Brain pericyte (primary cell): ENCODE measurements around the gene INTS11.
"Not testable (repeated sequence)": the region's sequence is repeated elsewhere in the genome, so short reads cannot be mapped to it uniquely, and the experiment has no call there.

Experiments
- DNase-seq: peaks from one replicate; pipeline ENCODE4 v3.0.0-alpha.2; 2012; ENCODE audit warnings: low read depth, low spot score

Gene INTS11

DNA sequence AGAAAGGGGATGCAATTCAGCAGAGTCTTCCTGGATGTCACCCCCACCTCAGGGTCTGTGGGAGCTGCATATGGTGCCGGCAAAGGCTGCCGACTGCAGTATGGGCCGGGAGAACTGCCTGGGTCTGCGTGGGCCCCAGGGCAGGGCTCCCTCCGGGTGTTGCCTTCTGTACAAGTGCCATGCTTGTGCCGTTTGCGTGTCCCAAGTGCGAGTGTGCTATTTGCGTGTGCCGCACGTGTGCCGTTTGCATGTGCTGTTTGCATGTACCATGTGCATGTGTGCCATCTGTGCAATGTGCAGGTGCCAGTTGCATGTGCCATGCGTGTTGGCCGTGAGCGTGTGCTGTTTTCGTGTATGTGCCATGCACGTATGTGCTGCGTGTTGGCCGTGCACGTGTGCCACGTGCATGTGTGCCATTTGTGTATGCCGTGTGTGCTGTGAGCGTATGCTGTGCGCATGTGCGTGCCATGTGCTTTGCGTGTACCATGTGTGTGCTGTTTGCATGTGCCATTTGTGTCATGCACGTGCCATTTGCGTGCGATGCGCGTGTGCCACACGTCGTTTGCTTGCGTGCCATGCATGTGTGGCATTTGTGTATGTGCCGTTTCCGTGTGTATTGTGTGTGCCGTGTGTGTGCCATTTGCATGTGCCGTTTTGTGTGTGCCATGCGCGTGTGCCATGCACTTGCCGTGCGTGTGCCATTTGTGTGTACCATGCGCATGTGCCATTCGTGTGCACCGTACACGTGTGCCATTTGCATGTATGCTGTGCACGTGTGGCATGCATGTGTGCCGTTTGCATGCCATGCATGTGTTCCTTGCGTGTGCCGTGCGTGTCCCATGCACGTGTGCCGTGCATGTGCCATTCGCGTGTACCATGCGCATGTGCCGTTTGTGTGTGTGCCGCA lies 5.1 kb upstream of the INTS11 start:
- no peak for DNase-seq

DNA sequence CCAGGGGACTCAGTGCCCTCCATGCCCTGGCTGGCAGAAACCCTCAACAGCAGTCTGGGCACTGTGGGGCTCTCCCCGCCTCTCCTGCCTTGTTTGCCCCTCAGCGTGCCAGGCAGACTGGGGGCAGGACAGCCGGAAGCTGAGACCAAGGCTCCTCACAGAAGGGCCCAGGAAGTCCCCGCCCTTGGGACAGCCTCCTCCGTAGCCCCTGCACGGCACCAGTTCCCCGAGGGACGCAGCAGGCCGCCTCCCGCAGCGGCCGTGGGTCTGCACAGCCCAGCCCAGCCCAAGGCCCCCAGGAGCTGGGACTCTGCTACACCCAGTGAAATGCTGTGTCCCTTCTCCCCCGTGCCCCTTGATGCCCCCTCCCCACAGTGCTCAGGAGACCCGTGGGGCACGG lies 3.8 kb upstream of the INTS11 start:
- no peak for DNase-seq

DNA sequence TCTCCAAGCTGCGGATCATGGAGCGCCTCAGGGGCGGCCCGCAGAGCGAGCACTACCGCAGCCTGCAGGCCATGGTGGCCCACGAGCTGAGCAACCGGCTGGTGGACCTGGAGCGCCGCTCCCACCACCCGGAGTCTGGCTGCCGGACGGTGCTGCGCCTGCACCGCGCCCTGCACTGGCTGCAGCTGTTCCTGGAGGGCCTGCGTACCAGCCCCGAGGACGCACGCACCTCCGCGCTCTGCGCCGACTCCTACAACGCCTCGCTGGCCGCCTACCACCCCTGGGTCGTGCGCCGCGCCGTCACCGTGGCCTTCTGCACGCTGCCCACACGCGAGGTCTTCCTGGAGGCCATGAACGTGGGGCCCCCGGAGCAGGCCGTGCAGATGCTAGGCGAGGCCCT lies 2.8 kb upstream of the INTS11 start:
- DNase-seq = no peak

DNA sequence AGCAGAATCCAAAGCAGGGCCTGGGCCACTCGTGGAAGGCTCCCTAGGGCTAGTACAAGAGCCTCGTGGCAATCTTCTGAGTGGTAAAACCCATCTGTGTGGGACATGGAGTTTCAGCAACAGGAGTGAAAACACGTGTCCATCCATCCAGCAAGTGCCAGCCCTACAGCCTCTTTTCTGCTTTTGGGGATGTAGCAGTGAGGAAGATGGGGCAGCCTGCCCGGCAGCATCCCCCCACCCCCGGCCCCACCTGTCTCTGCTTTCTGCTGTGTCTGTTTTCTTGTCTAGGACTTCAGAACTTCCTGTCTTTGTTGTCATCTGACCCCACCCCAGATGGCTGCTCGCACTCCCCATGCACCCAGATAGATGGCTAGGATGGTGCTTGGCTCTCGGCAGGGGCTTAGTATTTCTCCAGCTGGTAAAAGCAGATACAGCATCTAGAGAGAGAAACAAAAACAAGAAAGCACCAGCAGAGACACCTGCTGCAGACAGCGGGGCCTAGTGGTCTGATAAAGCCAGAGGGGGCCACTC lies 1.7 kb upstream of the INTS11 start:
- no peak for DNase-seq

DNA sequence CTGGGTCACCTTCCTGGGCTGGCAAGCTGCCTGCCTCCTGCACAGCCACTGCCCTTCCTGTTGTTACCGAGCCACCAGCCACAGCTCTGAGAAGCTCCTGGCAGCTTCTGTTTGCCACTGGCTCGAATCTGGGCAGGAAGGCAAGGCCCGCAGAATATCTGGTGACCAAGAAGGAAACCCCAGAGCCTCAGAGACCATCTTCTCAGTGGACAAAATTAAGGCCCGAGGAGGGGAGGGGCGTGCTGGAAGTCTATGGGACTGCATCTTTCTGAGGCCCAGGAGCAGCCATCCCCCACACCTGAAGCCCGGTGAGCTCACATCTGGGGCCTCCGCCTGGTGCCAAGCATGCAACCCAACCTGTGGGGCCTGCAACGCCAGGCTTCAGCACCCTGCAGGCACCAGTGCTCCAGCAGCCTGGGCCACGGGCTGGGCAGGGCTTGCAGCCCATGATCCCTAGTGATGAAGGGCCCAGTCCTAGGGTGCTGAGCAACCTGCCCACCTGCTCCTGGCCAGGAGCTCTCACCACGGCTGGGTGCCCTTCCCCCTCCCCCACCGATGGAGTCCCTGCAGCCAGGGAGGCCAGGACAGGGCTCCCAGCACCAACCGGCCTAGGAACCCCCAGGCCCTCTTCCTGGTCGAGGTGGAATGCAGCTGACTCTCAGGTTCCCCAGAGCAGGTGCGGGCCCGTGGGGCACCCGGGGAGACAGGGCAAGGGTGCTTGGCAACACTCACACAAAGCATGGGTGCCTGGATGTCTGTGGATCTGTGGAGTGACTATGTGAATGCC lies 1.0 kb upstream of the INTS11 start:
- DNase-seq = no peak

DNA sequence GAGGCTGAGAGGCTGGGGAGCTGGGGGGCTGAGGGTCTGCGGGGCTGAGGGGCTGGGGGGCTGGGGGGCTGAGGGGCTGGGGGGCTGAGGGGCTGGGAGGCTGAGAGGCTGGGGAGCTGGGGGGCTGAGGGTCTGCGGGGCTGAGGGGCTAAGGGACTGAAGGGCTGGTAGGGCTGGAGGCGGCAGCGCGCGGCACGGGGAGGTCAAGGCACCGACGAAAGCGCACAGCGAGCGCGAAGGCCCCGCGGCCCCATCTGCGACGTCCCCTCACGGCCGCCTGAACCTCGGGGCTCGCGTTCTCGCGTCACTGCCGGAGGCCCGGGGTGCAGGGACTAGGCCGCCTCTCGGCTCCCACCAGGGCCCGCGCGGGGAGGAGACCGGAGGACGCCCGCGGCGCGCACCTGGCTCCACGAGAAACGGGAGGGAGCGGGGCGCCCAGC lies 356 bp downstream of the INTS11 start:
- no peak for DNase-seq

DNA sequence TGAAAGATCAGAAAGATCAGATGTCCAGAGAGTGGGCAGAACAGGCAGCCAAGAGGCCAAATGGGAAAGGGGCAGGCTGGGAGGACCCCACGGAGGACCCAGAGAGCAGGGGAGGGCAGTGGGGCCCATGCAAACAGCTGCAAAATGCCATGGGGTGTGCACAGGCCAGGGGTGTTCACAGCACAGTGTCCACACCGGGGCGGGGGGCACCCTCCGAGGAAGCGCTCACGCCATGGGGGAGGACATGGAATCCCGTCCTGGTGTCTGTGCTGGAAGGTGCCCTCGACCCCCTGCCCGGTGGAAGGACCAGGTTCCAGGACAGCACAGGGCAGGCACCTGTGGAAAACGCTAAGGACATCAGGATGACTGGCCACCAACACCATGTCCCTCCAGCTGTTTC lies 1.5 kb downstream of the INTS11 start:
- DNase-seq = no peak

DNA sequence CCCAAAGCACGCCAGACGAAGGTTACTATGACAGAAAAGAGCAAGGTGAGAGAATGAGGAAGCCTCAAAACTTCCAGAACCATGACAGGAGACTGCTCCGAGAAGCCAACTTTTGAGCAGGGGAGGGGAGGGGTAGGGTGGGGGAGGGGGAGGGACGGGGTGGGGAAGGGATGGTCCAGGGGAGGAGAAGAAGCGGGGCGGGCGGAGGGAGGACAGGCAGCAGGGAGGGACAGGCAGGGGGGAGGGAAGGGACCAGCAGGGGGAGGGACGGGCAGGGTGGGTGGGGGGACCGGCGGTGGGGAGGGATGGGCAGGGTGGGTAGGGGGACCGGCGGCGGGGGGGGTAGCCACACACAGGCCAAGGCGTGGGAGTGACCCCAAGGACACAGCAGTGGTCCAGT lies 2.0 kb downstream of the INTS11 start:
- no peak for DNase-seq

DNA sequence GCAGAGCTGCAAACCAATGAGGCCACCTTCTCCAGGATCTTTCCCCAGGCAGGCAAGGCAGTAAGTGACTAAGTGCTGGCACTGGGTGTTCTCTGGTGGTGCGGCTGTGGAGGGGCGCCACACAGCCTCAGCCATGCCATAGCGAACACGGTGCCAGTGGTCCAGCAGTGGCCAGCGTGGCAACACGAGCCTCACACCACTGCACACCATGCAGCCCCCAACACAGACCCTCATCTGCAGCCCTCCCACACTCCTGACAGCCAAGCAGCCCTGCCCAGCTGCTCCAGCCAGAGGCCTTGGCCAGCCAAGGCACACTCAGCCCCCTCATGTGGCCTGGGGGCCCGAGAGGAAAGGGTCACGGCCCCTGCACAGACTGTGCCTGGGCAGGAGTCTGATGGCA lies 3.0 kb downstream of the INTS11 start:
- DNase-seq = no peak

DNA sequence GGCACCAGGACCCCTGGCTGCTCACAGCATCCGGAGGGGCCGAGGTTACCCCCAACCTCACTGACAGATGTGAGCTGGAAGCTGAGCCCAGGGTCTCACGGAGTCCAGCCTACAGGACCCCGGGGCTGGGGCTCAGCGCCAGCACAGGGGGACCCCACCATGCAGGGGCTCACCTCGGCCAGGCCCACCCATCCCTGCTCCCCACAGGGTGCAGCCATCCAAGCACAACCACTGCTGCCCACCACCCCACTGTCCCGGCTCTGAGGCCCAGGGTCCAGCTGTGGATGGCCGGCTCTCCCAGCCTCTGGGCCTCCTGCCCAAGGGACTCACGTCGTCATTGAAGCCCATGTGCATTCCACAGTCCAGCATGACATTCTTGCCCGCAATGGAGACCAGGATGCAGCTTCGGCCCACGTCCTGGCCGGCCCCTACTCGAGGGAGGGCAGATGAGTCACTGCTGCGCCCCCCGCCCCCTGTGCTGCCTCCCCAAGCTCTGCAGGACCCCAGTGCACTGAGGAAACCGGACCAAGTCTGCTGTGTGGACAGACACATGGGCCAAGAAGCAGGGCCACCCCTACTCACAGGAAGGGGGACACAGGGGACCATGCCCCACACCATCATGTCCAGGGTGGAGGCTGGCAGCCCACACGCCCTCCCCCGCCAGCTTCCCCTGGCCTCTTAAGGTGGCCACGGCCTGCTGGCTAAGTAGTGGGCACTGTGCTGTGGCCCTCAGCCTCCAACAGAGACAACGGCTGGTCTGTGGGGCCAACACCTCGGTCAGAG lies 3.6 kb downstream of the INTS11 start:
- DNase-seq = no peak

DNA sequence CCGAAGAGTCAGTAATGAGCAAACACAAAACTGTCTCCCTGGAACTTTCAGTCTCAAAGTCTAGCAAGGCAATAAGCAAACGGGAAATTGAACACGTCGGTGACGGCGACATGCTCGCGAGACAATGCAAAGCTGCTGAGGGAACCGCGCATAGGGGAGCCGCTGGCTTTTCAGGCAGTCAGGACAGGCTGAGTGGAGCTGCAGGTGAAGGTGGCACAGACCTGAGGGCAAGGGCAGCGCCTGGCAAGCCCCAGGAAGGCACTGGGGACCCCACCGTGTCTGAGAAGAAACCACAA lies 4.9 kb downstream of the INTS11 start:
- no peak for DNase-seq

DNA sequence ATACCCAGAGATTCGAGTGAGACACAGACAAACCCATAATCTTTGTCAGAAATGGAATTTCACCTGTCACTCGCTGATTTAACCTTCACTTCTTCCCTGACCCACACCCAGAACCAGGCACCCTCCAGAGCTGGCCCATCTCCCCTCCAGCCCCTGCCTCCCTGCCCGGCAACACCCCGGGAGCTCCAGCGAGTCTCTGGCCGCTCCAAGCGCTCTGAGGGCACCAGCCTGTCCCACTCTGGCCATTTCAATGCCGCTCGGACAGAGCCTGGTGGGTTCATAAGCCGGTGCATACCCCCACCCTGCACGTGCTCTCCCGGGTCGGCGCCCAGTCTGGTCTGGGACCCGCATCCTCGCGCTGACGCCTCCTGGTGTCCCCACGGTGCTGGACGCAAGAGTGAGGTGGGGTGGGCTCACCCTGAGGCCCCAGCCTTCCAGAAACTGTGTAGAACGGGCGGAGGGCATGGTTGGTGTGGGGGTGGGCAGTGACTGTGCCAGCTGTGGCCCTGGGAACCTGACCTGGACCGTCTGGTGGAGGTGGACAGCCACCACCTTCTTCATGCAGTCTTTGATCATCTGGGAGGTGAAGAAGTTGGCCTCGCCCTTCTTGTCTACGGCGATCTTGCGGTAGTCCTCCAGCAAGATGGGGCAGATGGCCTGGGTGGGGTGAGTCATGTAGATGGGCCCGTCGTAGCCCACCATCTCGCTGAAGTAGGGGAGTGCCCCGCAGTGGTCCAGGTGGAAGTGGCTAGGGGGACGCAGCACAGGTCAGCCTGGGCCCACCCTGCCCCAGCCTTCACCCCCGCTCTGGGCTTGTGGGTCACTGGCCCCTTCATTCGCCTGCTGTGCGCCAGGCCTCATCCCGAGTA lies 5.4 kb downstream of the INTS11 start:
- no peak for DNase-seq

DNA sequence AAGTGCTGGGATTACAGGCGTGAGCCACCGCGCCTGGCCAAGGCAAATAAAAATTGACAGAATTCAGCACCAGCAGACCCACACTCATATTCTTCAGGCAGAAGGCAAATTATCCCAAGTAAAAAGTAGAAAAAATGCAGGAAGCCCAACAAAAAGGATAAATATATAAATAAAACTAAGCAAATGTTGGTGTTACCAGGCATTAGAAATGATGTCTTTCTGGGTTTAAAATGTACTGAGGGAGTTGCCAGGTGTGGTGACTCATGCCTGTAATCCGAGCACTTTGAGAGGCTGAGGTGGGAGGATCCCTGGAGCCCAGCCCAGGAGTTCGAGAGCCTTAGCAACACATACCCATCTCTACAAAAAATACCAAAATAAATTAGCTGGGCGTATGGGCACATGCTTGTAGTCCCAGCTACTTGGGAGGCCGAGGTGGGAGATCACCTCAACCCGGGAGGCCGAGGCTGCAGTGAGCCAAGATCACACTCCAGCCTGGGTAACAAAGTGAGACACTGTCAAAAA lies 6.3 kb downstream of the INTS11 start:
- DNase-seq = peak; percentile 58

DNA sequence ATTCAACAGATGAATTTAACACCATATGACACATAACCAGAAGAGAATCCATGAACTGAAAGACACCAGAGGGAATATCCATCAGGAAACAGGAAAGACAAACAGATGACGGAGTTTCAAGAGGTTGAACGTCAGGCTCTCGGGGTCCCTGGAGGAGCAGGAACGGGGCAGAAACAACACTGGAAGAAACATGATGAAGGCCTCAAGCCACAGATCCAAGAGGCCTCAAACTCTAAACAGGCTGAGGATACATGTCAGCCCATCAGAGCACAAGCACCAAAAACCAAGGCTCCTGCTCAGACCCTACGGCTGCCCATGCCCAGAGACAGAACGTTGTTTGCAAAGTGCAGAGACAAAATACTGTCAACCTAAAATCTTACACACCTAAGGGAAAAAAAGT lies 7.0 kb downstream of the INTS11 start:
- no peak for DNase-seq

DNA sequence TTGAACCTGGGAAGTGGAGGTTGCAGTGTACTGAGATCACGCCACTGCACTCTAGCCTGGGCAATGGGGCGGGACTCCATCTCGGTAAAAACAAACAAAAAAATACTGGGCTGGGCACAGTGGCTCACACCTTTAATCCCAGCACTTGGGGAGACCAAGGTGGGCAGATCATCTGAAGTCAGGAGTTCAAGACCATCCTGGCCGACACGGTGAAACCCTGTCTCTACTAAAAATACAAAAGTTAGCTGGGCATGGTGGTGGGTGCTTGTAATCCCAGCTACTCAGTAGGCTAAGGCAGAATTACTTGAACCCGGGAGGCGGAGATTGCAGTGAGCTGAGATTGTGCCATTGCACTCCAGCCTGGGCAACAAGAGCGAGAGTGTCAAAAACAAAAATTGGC lies 8.3 kb downstream of the INTS11 start:
- not testable (repeated sequence) for DNase-seq

DNA sequence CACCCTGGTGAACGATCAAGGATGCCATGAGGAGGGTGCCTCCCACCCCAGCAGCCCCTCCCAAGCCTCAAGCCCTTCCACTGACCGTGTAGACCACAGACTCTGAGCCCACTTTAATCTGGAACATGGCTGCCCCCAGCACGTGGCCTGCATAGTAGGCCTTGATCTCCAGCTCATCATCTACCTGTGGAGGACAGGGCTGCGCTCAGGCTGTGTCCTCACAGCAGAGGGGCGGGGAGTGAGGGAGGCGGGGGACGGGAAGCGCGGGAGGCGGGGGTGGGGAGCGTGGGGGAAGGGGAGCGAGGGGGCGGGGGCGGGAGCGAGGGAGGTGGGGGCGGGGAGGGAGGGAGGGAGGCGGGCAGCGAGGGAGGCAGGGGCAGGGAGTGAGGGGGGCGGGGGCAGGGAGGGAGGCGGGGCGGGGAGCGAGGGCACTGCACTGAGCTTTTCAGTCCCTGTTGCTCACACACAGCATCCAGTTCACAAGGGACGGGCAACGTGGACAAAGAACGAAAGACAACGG lies 9.0 kb downstream of the INTS11 start:
- no peak for DNase-seq

DNA sequence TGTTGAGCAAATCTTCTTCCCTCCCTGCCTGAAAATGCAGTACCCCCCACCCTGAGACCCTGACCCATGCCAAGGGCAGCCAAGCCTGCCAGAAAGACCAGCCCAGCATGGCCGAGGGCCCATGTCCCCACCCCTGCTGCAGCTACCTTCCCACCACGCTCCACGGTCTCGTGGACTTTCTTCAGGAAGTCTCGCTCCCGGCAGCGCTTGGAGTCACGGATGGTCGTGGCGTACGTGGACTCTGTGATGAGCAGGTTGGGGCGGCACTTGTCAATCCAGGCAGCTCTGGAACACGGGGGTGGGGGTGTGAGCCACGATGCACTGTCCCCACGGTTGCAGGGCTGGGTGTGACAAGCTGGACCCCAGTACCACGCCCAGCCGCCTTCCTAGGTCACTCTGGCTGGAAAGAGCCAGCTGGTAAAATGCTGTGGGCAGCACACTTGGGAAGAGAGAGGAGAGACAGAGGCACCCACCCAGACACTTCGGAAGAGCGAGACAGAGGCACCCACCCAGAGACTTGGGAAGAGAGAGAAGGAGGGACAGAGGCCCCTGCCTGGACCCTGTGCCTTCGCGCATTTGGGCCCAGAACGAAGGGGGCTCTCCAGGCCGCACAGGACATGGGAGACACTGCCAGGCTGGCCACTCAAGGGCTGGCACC lies 9.7 kb downstream of the INTS11 start:
- DNase-seq = no peak

DNA sequence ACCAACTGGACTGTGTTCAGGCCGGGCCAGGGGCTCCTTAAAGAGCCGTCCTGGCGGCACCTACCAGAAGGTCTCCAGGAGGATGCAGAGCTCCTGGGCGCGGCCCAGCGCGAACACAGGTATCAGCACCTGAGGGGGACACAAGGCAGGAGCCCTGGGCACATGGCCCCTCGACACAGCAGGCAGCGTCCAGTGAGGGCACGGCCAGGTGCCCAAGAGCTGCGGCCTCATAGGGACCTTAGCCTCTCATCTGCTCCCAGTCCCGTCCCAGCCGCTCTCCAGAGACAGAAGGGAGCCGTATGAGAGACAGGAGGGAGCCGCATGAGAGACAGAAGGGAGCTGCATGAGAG lies 10.2 kb downstream of the INTS11 start:
- no peak for DNase-seq

DNA sequence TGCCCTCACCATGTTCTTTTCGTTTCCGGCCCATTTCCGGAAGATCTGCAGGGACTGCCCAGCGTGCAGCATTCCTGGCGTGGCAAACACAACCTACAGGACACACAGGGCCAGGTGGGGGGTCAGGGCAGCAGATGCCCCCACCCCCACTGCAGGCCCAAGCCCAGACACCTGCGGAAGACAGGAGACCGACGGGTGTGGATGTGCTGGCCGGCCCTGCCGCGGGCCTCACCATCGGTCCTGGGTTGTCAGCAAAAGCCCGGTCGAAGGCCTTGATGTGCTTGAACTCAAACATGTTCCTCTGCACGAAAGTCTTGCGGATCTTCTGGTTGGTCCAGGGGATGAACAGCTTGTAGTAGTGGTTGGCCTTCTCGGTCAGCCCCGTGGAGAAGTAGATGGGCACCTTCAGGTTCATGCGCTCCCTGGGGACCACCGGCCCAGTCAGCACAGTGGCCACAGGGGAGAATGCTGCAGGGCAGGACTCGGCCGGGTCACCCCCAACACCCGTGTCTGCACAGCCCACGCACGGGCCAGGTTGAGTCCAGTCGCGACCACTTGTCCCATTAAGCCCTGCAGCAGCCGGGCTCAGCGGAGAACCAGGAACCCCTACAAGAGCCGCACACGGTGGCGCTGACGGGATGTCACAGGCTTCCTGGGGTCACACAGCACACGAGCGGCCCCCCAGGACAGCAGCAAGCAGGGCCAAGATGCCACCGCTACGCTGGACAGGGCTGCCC lies 10.8 kb downstream of the INTS11 start:
- DNase-seq = no peak
